ENCODE data around the gene LBH.

GRCh38 chr2:30280596-30281434 lies 49.5 kb downstream of the LBH start:
- TF ChIP-seq POLR2A (IDR thresholded peaks at IDR 0.05; ENCODE audit: low read depth, low read length) (no peak), FOS (IDR thresholded peaks at IDR 0.05; ENCODE audit: borderline replicate concordance, insufficient read depth, low read length) (no peak), POLR2AphosphoS5 (IDR thresholded peaks at IDR 0.05; ENCODE audit: insufficient read depth, low read depth, low read length) (no peak), MAX (IDR thresholded peaks at IDR 0.05; ENCODE audit: insufficient read depth, insufficient read length) (no peak), JUN (IDR thresholded peaks at IDR 0.05; ENCODE audit: borderline replicate concordance, insufficient read depth, insufficient read length, low read depth) (no peak), GATA2 (IDR thresholded peaks at IDR 0.05; ENCODE audit: insufficient read depth, insufficient read length, low read depth, low read length) (no peak), EZH2 (IDR thresholded peaks at IDR 0.05; ENCODE audit: borderline replicate concordance, low read depth, low read length, severe bottlenecking) (no peak), MYC (IDR thresholded peaks at IDR 0.05; ENCODE audit: low read depth, low read length) (no peak)
- TF ChIP-seq, protein P1, sequence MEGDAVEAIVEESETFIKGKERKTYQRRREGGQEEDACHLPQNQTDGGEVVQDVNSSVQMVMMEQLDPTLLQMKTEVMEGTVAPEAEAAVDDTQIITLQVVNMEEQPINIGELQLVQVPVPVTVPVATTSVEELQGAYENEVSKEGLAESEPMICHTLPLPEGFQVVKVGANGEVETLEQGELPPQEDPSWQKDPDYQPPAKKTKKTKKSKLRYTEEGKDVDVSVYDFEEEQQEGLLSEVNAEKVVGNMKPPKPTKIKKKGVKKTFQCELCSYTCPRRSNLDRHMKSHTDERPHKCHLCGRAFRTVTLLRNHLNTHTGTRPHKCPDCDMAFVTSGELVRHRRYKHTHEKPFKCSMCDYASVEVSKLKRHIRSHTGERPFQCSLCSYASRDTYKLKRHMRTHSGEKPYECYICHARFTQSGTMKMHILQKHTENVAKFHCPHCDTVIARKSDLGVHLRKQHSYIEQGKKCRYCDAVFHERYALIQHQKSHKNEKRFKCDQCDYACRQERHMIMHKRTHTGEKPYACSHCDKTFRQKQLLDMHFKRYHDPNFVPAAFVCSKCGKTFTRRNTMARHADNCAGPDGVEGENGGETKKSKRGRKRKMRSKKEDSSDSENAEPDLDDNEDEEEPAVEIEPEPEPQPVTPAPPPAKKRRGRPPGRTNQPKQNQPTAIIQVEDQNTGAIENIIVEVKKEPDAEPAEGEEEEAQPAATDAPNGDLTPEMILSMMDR (IDR thresholded peaks at IDR 0.05; ENCODE audit: extremely low read depth in 1 of 2, insufficient read depth in 1 of 2, low read depth in 1 of 2, low read length in 2 of 2): no peak

Data from endothelial cell of umbilical vein (primary cell).